ENCODE measurements around the gene CGREF1.
"Not testable (repeated sequence)": the region's sequence is repeated elsewhere in the genome, so short reads cannot be mapped to it uniquely, and the experiment has no call there.

Gene CGREF1

GRCh38 chr2:27110603-27111352, 8.2 kb downstream of the CGREF1 start:
- DNase-seq = not testable (repeated sequence)

- DNase-seq = no peak
These were observed 9.8 kb downstream of the CGREF1 start for GRCh38 chr2:27109083-27109482.

DNA sequence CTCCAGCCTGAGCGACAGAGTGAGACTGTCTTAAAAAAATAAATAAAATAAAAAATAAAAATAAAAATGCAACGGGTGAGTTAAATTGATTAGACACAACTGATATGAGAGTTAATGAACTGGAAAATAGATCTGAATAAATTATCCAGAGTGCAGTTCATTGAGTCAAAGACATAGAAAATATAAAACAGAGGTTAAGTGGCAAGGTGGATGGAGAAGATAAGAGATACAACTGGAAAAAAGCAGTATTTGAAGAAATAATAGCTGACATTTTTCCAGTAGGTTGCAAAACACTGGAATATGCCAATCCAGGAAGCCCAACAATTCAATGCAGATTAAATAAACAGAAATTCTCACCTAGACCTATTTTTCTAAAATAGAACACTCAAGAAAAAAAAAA, 10.7 kb downstream of the CGREF1 start:
- DNase-seq = no peak

GRCh38 chr2:27105981-27106380, 12.9 kb downstream of the CGREF1 start:
- no peak for DNase-seq

DNA sequence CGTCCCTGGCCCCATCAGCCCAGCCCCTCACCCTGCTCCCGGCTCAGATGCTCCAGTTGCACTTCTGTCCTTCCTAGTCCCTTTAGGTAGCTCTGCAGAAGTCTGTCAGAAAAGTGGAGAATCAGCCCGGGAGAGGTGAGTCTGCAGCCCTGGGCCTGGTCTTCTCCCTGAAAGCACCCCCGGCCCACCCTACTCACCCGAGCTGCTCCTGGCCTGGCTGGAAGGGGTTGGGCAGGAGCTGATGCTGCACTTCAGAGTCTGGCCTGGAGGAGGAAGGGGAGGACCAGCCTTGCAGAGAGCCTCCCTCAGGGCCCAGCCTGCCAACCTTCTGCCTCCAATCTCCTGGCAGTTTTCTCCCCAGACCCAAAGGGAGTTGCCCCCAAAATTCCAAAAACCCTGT, 16.6 kb downstream of the CGREF1 start:
- no peak for DNase-seq

DNA sequence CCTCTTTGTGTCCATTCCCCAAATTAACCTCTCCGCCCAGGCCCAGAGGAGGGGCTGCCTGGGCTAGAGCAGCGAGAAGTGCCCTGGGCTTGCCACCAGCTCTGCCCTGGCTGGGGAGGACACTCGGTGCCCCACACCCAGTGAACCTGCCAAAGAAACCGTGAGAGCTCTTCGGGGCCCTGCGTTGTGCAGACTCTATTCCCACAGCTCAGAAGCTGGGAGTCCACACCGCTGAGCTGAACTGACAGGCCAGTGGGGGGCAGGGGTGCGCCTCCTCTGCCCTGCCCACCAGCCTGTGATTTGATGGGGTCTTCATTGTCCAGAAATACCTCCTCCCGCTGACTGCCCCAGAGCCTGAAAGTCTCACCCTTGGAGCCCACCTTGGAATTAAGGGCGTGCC, 18.9 kb downstream of the CGREF1 start:
- DNase-seq = no peak

DNA sequence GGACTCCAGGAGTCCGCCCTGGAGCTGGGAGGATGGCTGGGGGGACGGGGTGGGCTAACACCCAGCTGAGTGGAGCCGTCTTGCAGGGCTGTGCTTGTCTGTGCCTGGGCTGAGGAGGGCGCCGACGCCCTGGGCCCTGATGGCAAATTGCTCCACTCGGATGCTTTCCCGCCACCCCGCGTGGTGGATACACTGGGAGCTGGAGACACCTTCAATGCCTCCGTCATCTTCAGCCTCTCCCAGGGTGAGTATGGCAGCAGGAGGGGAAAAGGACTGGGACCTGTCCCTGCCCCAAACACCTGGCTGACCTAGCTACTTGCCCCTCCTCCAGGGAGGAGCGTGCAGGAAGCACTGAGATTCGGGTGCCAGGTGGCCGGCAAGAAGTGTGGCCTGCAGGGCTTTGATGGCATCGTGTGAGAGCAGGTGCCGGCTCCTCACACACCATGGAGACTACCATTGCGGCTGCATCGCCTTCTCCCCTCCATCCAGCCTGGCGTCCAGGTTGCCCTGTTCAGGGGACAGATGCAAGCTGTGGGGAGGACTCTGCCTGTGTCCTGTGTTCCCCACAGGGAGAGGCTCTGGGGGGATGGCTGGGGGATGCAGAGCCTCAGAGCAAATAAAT, 19.5 kb downstream of the CGREF1 start:
- no peak for DNase-seq

DNA sequence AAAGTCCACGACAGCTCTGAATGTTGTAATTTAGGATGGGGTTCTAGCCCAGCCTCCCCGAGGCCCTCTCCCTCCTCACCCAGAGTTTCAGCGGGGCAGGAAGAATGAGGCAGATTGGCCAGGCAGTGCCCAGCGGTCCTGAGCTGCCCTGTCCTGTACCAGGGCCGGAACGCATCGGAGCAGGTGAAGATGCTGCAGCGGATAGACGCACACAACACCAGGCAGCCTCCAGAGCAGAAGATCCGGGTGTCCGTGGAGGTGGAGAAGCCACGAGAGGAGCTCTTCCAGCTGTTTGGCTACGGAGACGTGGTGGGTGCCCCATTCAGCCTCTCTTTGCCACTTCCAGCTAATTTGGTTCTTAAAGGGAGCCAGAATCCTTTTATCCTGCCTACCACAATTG, 21.6 kb downstream of the CGREF1 start:
- no peak for DNase-seq

DNA sequence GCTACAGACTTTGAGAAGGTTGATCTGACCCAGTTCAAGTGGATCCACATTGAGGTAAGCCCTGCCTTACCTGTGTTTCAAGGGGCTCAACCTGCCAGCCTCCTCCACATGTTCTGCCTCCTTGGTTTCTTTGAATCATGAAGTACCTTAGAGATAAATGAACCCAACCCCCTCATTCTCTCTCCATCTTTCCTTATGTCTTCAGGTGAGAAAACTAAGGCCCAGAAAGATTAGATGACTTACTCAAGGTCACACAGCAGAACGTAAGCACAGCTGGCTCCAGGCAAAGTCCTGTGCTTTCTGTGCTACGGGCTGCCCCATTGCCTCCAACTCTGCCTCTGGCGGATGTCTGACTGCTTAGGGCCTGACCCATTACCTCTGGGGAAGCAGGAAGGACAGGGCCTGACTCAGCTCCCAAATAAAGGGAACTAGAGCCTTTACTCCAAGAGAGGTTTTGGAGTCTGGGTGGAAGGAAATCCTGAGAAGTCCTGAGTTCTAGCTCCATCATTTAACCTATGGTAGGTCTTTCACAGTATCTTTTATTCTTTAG, 22.1 kb downstream of the CGREF1 start:
- DNase-seq = no peak

GRCh38 chr2:27095745-27096651, 22.9 kb downstream of the CGREF1 start:
- no peak for DNase-seq

- DNase-seq = no peak
These were observed 23.5 kb downstream of the CGREF1 start for GRCh38 chr2:27095427-27095744.

DNA sequence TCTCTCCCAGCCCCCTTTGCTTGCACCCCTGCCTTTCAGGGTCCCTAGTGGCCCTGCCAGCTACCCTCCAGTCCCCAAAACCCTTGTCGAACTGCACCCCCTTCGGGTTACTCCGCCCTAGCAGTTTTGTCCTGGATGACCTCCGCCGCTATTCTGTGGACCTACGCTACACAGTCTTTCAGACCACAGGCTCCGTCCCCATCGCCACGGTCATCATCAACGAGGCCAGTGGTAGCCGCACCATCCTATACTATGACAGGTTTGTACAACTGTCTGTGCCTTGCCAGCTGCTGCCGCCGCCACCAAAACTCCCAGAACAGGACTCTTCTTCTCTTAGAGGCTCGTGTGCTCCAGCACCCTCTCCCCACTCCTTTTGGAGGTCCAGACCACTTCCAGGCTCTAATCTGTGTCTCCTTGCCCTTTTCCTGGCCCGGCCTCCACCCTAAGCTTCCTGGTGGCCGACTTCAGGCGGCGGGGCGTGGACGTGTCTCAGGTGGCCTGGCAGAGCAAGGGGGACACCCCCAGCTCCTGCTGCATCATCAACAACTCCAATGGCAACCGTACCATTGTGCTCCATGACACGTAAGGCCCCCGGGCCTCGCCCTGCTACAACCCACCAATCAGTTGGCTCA, 24.5 kb downstream of the CGREF1 start:
- DNase-seq = no peak

GRCh38 chr2:27093430-27094352, 25.2 kb downstream of the CGREF1 start:
- DNase-seq = no peak

GRCh38 chr2:27092696-27093429, 26.1 kb downstream of the CGREF1 start:
- no peak for DNase-seq

GRCh38 chr2:27091746-27092695, 26.9 kb downstream of the CGREF1 start:
- no peak for DNase-seq

DNA sequence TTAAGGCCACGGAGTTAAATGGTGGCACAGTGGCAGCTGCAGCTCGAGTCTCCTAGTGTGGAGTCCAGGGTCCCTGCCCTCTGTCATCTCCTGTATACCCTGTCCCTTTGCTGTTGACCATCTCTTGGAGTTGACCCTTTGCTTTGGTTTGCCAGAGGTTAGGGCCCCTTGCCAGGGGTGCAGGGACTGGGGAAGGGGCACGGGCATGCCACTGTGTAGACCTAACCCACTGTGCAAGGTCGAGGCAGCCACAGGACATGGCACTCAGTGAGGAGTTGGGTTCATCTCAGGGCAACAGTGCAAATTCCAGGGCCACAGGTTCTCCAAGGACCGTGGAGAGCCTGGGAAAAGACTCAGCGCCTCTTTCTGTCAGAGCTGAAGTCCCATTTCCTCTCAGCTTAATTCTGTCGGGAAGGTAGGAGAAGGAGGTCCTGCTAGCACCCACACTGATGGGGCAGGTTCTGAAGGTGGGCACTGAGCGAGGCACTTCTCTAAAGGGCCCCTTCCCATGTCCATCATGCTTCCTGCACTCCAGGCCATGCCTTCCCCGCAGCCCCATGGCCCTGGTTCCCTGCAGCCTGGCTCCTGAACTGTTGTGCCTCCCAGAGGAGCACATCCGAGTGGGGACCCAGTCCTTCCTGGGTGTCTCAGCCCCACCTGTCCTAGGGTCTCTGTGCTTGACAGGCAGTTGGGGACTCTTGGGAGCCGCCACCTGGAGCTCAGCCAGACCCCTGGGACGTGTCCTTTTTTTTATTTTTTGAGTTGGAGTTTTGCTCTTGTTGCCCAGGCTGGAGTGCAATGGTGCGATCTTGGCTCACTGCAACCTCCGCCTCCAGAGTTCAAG, 29.6 kb downstream of the CGREF1 start:
- no peak for DNase-seq

GRCh38 chr2:27088634-27089033, 30.3 kb downstream of the CGREF1 start:
- no peak for DNase-seq

- DNase-seq = no peak
These were observed 31.0 kb downstream of the CGREF1 start for GRCh38 chr2:27087823-27088410.

Data from NCI-H2081 treated with DMSO at 0.1 percent for 48 hours (cell line).